Peyer's patch (tissue), 4 donors: Measurements from ENCODE around the gene ARMH3. TPM values are rescaled to one million over a fixed set of nuclear protein-coding genes. Genes with fewer than 3 reads are reported as not detected.

ENCODE experiments used
- DNase-seq, 3 donors: peaks; one replicate each; pipeline ENCODE4 v3.0.0-alpha.2; 2017 to 2019
- H3K27ac ChIP-seq, 4 donors: fragments of 200-600 bp; sonication (generic); one replicate each; pipeline ENCODE4 v1.5.1; 2016 to 2019
- H3K27me3 ChIP-seq, 2 donors: fragments of 200-600 bp; sonication (generic); one replicate each; pipeline ENCODE4 v1.5.1; 2019
- H3K36me3 ChIP-seq, 3 donors: fragments of 200-600 bp; sonication (generic); one replicate each; pipeline ENCODE4 v1.5.1; 2016 to 2019
- H3K4me1 ChIP-seq, 4 donors: fragments of 200-600 bp; sonication (generic); one replicate each; pipeline ENCODE4 v1.5.1; 2016 to 2019
- H3K4me3 ChIP-seq, 4 donors: fragments of 200-600 bp; sonication (generic); 1 replicate in 3 of 4; 2 replicates in 1 of 4; pipeline ENCODE4 v1.5.1; 2016 to 2019; ENCODE audit warnings: mild to moderate bottlenecking in 1 of 4
- H3K9me3 ChIP-seq, 4 donors: fragments of 200-600 bp; sonication (generic); one replicate each; pipeline ENCODE4 v1.5.1; 2016 to 2019; ENCODE audit warnings: mild to moderate bottlenecking in 1 of 4
- POLR2A ChIP-seq, 2 donors: fragments of 450-650 bp; IDR thresholded peaks; one replicate each; pipeline ENCODE4 v1.5.1; 2017; ENCODE audit warnings: antibody characterized with exemption in 2 of 2, mild to moderate bottlenecking in 2 of 2, moderate library complexity in 2 of 2
- total RNA-seq, 4 donors: library from RNA; depleted of rRNA; stranded (reverse); fragments of >200 nt; gene quantifications; one replicate each; pipeline ENCODE4 v1.1.0, GENCODE V29; 2016
- TF ChIP-seq, protein P1 (sequence below), 6 experiments: fragments of 450-650 bp in 4 of 6; fragments of 200-600 bp in 2 of 6; sonication (generic) in 1 of 6; IDR thresholded peaks; one replicate each; pipeline ENCODE4 v1.5.1; 2017 to 2019; ENCODE audit warnings: antibody characterized with exemption in 6 of 6, mild to moderate bottlenecking in 3 of 6, moderate library complexity in 1 of 6

The ARMH3 gene
- total RNA-seq, 4 donors from 2014 or later: 15.8 to 29.2 (median 23.0) TPM

- Histone ChIP-seq H3K36me3 (no peaks in the 10 kb centered on the region), H3K27me3 (no peaks in the 10 kb centered on the region), H3K9me3 (no peaks in the 10 kb centered on the region), H3K27ac (no peak overlapping the region), H3K4me3 (no peak overlapping the region), H3K4me1 (peaks cover 0 to 9% (median 8%) of the 10 kb centered on the region in 4 donors)
- no peak for DNase-seq
- no peak for TF ChIP-seq POLR2A (IDR thresholded peaks at IDR 0.05)
- TF ChIP-seq, protein P1, sequence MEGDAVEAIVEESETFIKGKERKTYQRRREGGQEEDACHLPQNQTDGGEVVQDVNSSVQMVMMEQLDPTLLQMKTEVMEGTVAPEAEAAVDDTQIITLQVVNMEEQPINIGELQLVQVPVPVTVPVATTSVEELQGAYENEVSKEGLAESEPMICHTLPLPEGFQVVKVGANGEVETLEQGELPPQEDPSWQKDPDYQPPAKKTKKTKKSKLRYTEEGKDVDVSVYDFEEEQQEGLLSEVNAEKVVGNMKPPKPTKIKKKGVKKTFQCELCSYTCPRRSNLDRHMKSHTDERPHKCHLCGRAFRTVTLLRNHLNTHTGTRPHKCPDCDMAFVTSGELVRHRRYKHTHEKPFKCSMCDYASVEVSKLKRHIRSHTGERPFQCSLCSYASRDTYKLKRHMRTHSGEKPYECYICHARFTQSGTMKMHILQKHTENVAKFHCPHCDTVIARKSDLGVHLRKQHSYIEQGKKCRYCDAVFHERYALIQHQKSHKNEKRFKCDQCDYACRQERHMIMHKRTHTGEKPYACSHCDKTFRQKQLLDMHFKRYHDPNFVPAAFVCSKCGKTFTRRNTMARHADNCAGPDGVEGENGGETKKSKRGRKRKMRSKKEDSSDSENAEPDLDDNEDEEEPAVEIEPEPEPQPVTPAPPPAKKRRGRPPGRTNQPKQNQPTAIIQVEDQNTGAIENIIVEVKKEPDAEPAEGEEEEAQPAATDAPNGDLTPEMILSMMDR (IDR thresholded peaks at IDR 0.05): no peak
Measured at GRCh38 chr10:101826852-101827434, 229.0 kb downstream of the ARMH3 start.

- Histone ChIP-seq H3K4me1 (peaks cover 0 to 4% (median 0%) of the 10 kb centered on the region in 4 donors), H3K36me3 (no peaks in the 10 kb centered on the region), H3K4me3 (no peak overlapping the region), H3K9me3 (no peaks in the 10 kb centered on the region), H3K27me3 (no peaks in the 10 kb centered on the region), H3K27ac (no peak overlapping the region)
- DNase-seq: no peak
- TF ChIP-seq, protein P1 (IDR thresholded peaks at IDR 0.05): no peak
- TF ChIP-seq POLR2A (IDR thresholded peaks at IDR 0.05): no peak
Measured at GRCh38 chr10:101824736-101825135, 231.2 kb downstream of the ARMH3 start.

DNA sequence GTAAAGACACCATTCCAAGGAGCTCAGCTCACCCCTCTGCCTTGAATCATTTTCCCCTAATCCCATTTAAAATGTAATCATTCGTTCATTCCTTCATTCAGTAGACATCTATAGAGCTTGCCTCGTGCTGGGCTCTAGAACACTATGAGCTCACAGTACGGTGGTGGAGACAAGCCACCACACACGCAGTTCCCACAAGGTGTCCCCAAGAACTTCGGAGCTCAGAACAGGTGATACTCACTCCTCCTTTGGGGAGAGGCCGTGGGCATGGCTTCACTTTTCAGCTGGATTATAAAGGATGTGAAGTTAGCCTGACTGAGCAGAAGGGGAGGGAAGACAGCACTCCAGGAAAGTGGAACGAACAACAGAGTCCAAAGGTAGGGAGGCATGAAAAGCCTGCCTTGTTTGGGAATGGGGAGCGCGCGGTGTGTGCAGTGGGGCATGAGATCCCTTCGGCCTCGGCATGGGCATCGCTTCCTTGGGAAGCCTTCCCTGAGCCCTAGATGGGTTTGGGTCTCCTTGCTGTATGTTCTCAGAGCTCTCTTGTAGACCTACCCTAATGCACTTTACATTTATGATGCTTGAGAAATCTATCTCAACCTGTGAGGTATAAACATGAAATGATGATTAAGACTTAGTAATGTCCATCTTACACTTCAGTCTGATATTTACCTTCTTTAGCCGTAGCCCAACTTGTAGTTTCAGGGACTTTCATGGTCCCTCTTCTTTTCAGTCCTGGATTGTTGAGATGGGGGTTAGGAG lies 236.9 kb downstream of the ARMH3 start:
- peak in 1 of 3 donors; percentile 59 for DNase-seq
- H3K27me3 ChIP-seq: no peaks in the 10 kb centered on the region
- no peaks in the 10 kb centered on the region for H3K9me3 ChIP-seq
- no peaks in the 10 kb centered on the region for H3K36me3 ChIP-seq
- peak overlapping the region; percentile 73 to 97 (median 95) for H3K27ac ChIP-seq
- H3K4me3 ChIP-seq: peak overlapping the region; percentile 27 to 99 (median 85)
- peaks cover 0 to 29% (median 5%) of the 10 kb centered on the region in 4 donors for H3K4me1 ChIP-seq
- TF ChIP-seq, protein P1 (IDR thresholded peaks at IDR 0.05): no peak
- peak; percentile 20 to 26 for TF ChIP-seq POLR2A (IDR thresholded peaks at IDR 0.05)

- TF ChIP-seq POLR2A (IDR thresholded peaks at IDR 0.05): peak; percentile 97 to 98
- TF ChIP-seq, protein P1 (IDR thresholded peaks at IDR 0.05): peak in 1 of 6 experiments; percentile 6
- Histone ChIP-seq H3K4me1 (peaks cover 0 to 32% (median 7%) of the 10 kb centered on the region in 4 donors), H3K9me3 (no peaks in the 10 kb centered on the region), H3K36me3 (no peaks in the 10 kb centered on the region), H3K27me3 (no peaks in the 10 kb centered on the region), H3K4me3 (peak within 1 kb of the TSS; percentile 79 to 100 (median 95)), H3K27ac (peak within 1 kb of the TSS; percentile 95 to 97 (median 95))
- peak; percentile 97 to 99 (median 97) for DNase-seq
Measured at GRCh38 chr10:101818119-101818871, 237.7 kb downstream of the ARMH3 start, which contains the start of gene OGA. Gene OGA (minus strand): TSS chr10:101818444. CDS start chr10:101818022, 422 bp downstream.

DNA sequence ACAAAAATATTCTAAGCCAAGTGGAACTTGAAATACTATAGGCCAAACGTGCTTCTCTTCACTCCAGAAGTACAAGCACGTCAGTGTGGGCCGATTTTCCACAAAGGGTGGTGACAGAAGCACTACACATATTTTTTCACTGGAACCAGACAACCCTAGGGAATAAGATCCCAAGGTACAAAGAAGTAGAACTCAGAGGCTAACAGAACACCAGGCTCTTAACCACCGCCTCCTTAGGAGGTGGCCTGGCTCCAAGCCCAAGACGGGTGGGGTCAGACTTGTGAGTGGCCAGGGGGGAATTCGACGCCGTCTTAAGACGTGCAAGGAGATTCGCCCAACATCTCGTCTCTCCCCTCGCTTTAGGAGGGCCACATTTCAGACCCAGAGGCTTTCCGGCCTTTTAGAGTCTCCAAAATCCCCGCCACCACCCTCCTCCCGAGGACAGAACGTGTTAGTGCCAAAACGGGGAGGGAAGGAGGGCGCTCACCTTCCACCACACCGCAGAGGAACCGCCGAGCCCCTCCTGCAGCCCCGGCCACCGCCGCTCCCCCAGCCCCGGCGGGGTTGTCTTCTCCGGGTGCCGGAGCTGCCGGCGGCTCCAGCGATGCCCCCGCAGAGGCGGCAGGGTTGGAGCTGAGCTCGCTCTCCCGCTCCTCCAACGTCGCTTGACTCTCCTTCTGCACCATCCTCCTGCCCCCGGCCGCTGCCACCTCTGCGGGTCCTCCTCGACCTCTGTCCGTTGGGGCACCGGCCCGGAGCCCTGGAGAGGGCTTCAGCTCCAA lies 238.4 kb downstream of the ARMH3 start:
- Histone ChIP-seq H3K4me3 (peak overlapping the region; percentile 79 to 100 (median 95)), H3K27me3 (no peaks in the 10 kb centered on the region), H3K27ac (peak overlapping the region; percentile 95 to 97 (median 95)), H3K4me1 (peaks cover 0 to 32% (median 8%) of the 10 kb centered on the region in 4 donors), H3K36me3 (peaks cover 0 to 5% (median 0%) of the 10 kb centered on the region in 3 donors), H3K9me3 (no peaks in the 10 kb centered on the region)
- peak in 2 of 3 donors; percentile 88 to 91 for DNase-seq
- TF ChIP-seq POLR2A (IDR thresholded peaks at IDR 0.05): peak; percentile 18 to 29
- TF ChIP-seq, protein P1 (IDR thresholded peaks at IDR 0.05): no peak
